Transverse colon (tissue), 3 donors: ENCODE data around the gene SLC39A12.

Experiments
- EP300 ChIP-seq: sonication (generic); formaldehyde crosslinking; IDR thresholded peaks from one replicate; pipeline ENCODE4 v1.6.1; 2017; ENCODE audit warnings: antibody characterized with exemption, low read depth
- POLR2A ChIP-seq: fragments of 450-650 bp; IDR thresholded peaks from one replicate; pipeline ENCODE4 v1.6.1; 2016; ENCODE audit warnings: antibody characterized with exemption, mild to moderate bottlenecking, moderate library complexity
- POLR2AphosphoS5 ChIP-seq, 3 donors: sonication (generic); formaldehyde crosslinking; IDR thresholded peaks; one replicate each; pipeline ENCODE4 v1.6.1; 2016; ENCODE audit warnings: antibody characterized with exemption in 3 of 3

DNA sequence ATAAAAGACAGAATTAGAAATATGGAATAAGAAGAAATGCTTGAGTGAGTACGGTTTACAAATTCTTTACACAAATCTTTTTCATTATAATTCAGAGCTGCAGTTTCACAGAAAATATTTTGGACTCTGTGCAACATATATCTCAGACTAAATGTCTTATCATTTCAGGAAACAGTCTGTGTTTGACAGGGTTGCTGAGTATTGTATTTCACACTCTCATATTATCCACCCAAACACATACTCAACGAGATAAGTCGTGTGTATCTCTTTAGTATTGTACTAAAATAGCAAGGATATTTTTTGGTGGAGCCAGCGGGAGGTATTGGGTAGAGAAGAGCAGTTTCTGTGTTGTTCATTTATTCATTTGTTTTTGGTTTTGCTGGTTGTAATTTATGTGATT, 39.0 kb upstream of the SLC39A12 start:
- TF ChIP-seq POLR2A (no peak), POLR2AphosphoS5 (IDR thresholded peaks at IDR 0.05) (no peak), EP300 (no peak)
